ENCODE measurements around the gene RPS6KA5.
"Not testable (repeated sequence)": the region's sequence is repeated elsewhere in the genome, so short reads cannot be mapped to it uniquely, and the experiment has no call there.

The RPS6KA5 gene

GRCh38 chr14:90866833-90867232 lies 193.6 kb downstream of the RPS6KA5 start:
- no peak for DNase-seq

GRCh38 chr14:90864741-90865140 lies 195.7 kb downstream of the RPS6KA5 start:
- DNase-seq, result no peak

- no peak for DNase-seq
These were observed 201.9 kb downstream of the RPS6KA5 start for GRCh38 chr14:90858511-90858910.

GRCh38 chr14:90857866-90858265 lies 202.6 kb downstream of the RPS6KA5 start:
- DNase-seq, result no peak

- DNase-seq, result not testable (repeated sequence)
These were observed 204.3 kb downstream of the RPS6KA5 start for GRCh38 chr14:90856115-90856514.

GRCh38 chr14:90853116-90853515 lies 207.3 kb downstream of the RPS6KA5 start:
- no peak for DNase-seq

GRCh38 chr14:90851327-90852036 lies 209.0 kb downstream of the RPS6KA5 start:
- DNase-seq, result no peak

GRCh38 chr14:90850487-90850886 lies 210.0 kb downstream of the RPS6KA5 start:
- DNase-seq, result peak; percentile 17

GRCh38 chr14:90849787-90850444 lies 210.5 kb downstream of the RPS6KA5 start:
- DNase-seq, result no peak

GRCh38 chr14:90848944-90849731 lies 211.3 kb downstream of the RPS6KA5 start:
- DNase-seq, result no peak

GRCh38 chr14:90846511-90846910 lies 213.9 kb downstream of the RPS6KA5 start:
- DNase-seq, result peak; percentile 88

- no peak for DNase-seq
These were observed 216.1 kb downstream of the RPS6KA5 start for GRCh38 chr14:90844321-90844720.

GRCh38 chr14:90842726-90843125 lies 217.7 kb downstream of the RPS6KA5 start:
- DNase-seq, result no peak

- DNase-seq, result not testable (repeated sequence)
These were observed 219.8 kb downstream of the RPS6KA5 start for GRCh38 chr14:90840667-90841066.

- DNase-seq, result no peak
These were observed 220.6 kb downstream of the RPS6KA5 start for GRCh38 chr14:90839889-90840266.

GRCh38 chr14:90839024-90839888 lies 221.2 kb downstream of the RPS6KA5 start:
- no peak for DNase-seq

GRCh38 chr14:90838531-90838930 lies 221.9 kb downstream of the RPS6KA5 start:
- not testable (repeated sequence) for DNase-seq

- DNase-seq, result no peak
These were observed 223.1 kb downstream of the RPS6KA5 start for GRCh38 chr14:90837355-90837754.

GRCh38 chr14:90836692-90837063 lies 223.8 kb downstream of the RPS6KA5 start:
- DNase-seq, result no peak

GRCh38 chr14:90831821-90832220 lies 228.6 kb downstream of the RPS6KA5 start:
- no peak for DNase-seq

GRCh38 chr14:90830931-90831701 lies 229.3 kb downstream of the RPS6KA5 start:
- DNase-seq, result no peak

GRCh38 chr14:90829677-90830076 lies 230.8 kb downstream of the RPS6KA5 start:
- no peak for DNase-seq
